GM21360 (cell line): ENCODE results near the gene PODXL.

ENCODE experiments used
- ATAC-seq: cut with Tn5 transposase; IDR thresholded peaks from one replicate; pipeline ENCODE4 v1.9.1; 2021; ENCODE audit warnings: mild to moderate bottlenecking, moderate library complexity; ENCODE audit not compliant: unreplicated experiment

Gene PODXL

GRCh38 chr7:131455546-131455945, 100.9 kb downstream of the PODXL start:
- no peak for ATAC-seq

GRCh38 chr7:131455001-131455400, 101.4 kb downstream of the PODXL start:
- ATAC-seq: no peak

- no peak for ATAC-seq
Observed at GRCh38 chr7:131454498-131454897, 101.9 kb downstream of the PODXL start.
